Measurements from ENCODE around the gene SLC9A5. TPM values are rescaled to one million over a fixed set of nuclear protein-coding genes. Genes with fewer than 3 reads are reported as not detected.

SLC9A5 gene
- total RNA-seq, 2 experiments from 2014 or later, result 2.7 to 4.2 TPM

DNA sequence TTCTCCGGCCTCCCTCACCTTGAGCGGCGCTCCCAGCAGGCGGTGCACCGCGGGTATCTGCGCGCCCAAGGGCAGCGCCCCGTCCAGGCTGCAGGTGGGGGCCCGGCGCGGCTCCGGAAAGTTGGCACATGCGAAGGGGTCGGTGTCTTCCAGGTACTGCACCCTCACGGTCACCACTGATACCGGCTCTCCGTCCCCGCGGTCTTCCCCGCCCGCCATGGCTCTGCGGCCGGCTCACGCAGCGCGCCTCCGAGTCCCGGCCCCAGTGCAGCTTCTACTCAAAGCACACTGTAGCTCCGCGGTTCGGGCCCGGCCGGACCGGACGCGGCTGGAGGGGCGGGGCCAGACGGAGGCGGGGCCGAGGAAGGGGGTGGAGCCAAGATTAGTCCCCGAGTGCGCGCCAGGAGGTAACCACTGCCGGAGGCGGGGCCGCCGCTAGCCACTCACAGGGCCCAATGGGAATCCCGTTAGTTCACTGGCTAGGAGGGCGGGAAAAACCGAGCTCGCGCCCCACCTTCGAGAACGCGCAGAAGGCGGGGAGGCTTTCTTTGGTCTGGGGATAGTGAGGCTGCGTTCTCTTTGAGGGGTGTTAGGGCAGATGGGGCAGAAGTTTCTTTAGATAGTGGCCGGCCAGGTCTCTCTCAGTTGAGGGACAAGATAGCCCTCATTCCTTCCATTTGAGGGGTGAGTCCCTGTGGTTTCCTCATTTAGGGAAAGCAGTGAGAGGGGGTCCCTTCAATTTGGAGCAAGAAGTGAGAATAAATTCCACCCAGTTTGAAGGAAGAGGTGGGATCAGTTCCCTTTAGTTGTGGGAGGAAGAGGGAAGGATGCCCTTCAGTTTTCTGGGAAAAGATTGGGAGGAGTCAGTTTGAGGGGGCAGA lies 1.3 kb upstream of the SLC9A5 start, which contains the start of gene FHOD1:
FHOD1 (minus strand) TSS at position 290 of the 881 bp plus-strand sequence; CDS start at position 219, 71 bp downstream.
- Histone ChIP-seq H3K79me2 (ENCODE audit: insufficient read depth, low read depth, low read length) (no peaks in the 10 kb centered on the region; the same call in 1 of the 2 replicates), H3K9me3 (ENCODE audit: low read length) (no peaks in the 10 kb centered on the region), H3K36me3 (ENCODE audit: insufficient read depth, low read length) (no peaks in the 10 kb centered on the region), H4K20me1 (ENCODE audit: insufficient read depth, low read length) (no peaks in the 10 kb centered on the region), H3K9me2 (ENCODE audit: insufficient read depth, low read length) (no peaks in the 10 kb centered on the region), H3K4me2 (ENCODE audit: low read length) (peak within 1 kb of the TSS; percentile 94), H2AFZ (ENCODE audit: low read length) (peak within 1 kb of the TSS; percentile 73; the same call in 1 of the 2 replicates), H3K4me3 (ENCODE audit: low read depth, low read length, poor library complexity, severe bottlenecking) (peak within 1 kb of the TSS; percentile 86), H3K4me1 (ENCODE audit: insufficient read depth, low read length, poor library complexity, severe bottlenecking) (peaks cover 47% of the 10 kb centered on the region), H3K27ac (ENCODE audit: low read depth, low read length, poor library complexity, severe bottlenecking) (peak within 1 kb of the TSS; percentile 70)
- CTCF ChIA-PET (ENCODE audit: unreplicated experiment), result interaction anchor here (0.5 to 1.0 kb wide), 3 partner anchors 20 to 50 kb away, joined by 3 to 5 read pairs (median 5); partner anchors contain the start of gene TMEM208
- DNase-seq (ENCODE audit: low spot score), result peak; percentile 98
- intact Hi-C loops (cut with micrococcal nuclease; ENCODE audit: unreplicated experiment), result loop anchor here (1.0 to 2.0 kb wide), 2 partner anchors 20 to 55 kb away; partner anchors contain the start of genes E2F4 and TMEM208
- BruUV-seq (replicated peaks), result no TSS peak
- POLR2A ChIA-PET, result interaction anchor here (0.5 to 1.5 kb wide), 6 partner anchors 12 to 273 kb away, joined by 3 to 5 read pairs (median 4); partner anchors contain the start of gene TMEM208
- TF ChIP-seq, protein P1, sequence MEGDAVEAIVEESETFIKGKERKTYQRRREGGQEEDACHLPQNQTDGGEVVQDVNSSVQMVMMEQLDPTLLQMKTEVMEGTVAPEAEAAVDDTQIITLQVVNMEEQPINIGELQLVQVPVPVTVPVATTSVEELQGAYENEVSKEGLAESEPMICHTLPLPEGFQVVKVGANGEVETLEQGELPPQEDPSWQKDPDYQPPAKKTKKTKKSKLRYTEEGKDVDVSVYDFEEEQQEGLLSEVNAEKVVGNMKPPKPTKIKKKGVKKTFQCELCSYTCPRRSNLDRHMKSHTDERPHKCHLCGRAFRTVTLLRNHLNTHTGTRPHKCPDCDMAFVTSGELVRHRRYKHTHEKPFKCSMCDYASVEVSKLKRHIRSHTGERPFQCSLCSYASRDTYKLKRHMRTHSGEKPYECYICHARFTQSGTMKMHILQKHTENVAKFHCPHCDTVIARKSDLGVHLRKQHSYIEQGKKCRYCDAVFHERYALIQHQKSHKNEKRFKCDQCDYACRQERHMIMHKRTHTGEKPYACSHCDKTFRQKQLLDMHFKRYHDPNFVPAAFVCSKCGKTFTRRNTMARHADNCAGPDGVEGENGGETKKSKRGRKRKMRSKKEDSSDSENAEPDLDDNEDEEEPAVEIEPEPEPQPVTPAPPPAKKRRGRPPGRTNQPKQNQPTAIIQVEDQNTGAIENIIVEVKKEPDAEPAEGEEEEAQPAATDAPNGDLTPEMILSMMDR (conservative IDR thresholded peaks at IDR 0.05; ENCODE audit: low read length), result 0 out of 2 replicates have a peak, but pooled peaks have one; percentile 8
- TF ChIP-seq EZH2phosphoT487 (IDR thresholded peaks at IDR 0.05; ENCODE audit: borderline replicate concordance, low read depth, low read length), result no peak

DNA sequence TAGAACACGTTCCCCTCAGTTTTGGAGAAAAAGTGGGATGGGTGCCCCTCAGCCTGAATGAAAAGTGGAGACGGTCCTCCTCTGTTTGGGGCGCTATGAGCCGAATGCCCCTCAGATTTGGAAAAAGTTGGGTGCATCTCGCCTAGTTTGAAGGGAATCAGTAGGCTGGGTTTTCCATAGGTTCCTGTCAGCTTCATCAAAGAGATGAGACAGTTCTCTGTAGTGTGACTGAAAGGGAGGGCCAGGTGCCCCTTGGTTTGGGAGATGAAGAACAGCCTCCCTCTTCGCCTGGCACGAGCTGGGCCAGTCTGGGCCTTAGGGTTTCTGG lies 742 bp upstream of the SLC9A5 start:
- intact Hi-C loops (cut with micrococcal nuclease; ENCODE audit: unreplicated experiment), result no loop called here
- H3K4me3 ChIP-seq (ENCODE audit: low read depth, low read length, poor library complexity, severe bottlenecking), result peak overlapping the region; percentile 86
- POLR2A ChIA-PET, result interaction anchor here (0.6 to 1.0 kb wide), 4 partner anchors 20 to 273 kb away, joined by 3 to 5 read pairs (median 4); partner anchors contain the start of genes ATP6V0D1 and TMEM208
- CTCF ChIA-PET (ENCODE audit: unreplicated experiment), result interaction anchor here (1.0 kb wide), 2 partner anchors 10 to 21 kb away, joined by 3 to 5 read pairs; partner anchors contain the start of gene TMEM208
- H3K4me2 ChIP-seq (ENCODE audit: low read length), result peak overlapping the region; percentile 94
- no peaks in the 10 kb centered on the region for H3K9me2 ChIP-seq (ENCODE audit: insufficient read depth, low read length)
- BruUV-seq (replicated peaks), result no TSS peak
- no peaks in the 10 kb centered on the region for H3K36me3 ChIP-seq (ENCODE audit: insufficient read depth, low read length)
- peak overlapping the region; percentile 53; the same call in 1 of the 2 replicates for H2AFZ ChIP-seq (ENCODE audit: low read length)
- H3K4me1 ChIP-seq (ENCODE audit: insufficient read depth, low read length, poor library complexity, severe bottlenecking), result peaks cover 46% of the 10 kb centered on the region
- no peaks in the 10 kb centered on the region for H4K20me1 ChIP-seq (ENCODE audit: insufficient read depth, low read length)
- H3K9me3 ChIP-seq (ENCODE audit: low read length), result no peaks in the 10 kb centered on the region
- no peak overlapping the region for H3K27ac ChIP-seq (ENCODE audit: low read depth, low read length, poor library complexity, severe bottlenecking)
- TF ChIP-seq EZH2phosphoT487 (IDR thresholded peaks at IDR 0.05; ENCODE audit: borderline replicate concordance, low read depth, low read length), result no peak
- TF ChIP-seq, protein P1 (conservative IDR thresholded peaks at IDR 0.05; ENCODE audit: low read length), result no peak
- DNase-seq (ENCODE audit: low spot score), result no peak
- H3K79me2 ChIP-seq (ENCODE audit: insufficient read depth, low read depth, low read length), result no peaks in the 10 kb centered on the region; the same call in 1 of the 2 replicates

Measured in OCI-LY7 (cell line).